ENCODE measurements around the gene KRTAP10-7.
"Not testable (repeated sequence)": the region's sequence is repeated elsewhere in the genome, so short reads cannot be mapped to it uniquely, and the experiment has no call there.

The KRTAP10-7 gene

DNA sequence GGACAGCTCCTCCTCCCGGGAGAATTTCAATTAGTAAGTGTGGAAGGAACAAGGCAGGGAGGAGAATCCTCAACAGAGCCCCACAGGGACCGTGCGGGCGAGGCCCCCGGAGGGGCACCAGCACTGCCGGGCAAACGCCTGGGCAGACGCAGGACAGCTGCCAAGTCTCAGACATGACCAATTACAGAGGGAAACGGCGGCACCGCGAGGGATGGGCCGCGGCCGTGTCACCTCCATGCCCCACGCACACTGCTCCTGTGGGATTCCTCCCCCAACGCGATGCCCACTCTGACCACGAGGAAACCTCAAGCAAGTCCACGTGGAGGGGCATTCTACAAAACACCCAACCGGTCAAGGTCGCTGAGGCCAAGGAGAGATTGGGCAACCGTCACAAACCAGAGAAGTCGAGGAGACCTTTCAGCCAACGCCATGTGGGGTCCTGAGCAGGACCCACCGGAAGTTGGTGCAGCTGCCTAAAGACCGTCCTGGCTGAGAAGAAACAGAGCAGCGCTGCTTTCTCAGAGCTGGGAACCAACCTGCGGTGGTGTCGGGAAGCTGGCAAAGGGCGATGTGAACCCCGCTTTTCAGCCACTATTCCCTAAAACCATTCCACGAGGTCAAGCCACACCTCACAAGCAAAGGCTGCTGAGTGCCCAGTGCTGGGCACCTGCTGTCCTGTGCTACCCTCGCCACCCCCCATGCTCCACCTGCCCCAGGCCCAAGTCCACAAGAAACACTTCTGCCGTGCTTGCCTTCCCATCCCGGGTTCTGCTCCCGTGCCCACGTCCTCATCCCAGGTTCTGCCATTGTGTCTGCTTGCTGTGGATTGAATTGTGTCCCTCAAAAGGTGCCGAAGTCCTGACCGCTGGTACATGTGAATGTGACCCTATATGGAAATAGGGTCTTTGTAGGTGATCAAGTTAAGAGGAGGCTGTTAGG lies 28.3 kb upstream of the KRTAP10-7 start:
- no peak for DNase-seq

GRCh38 chr21:44572959-44573583 lies 27.3 kb upstream of the KRTAP10-7 start:
- DNase-seq, result no peak

DNA sequence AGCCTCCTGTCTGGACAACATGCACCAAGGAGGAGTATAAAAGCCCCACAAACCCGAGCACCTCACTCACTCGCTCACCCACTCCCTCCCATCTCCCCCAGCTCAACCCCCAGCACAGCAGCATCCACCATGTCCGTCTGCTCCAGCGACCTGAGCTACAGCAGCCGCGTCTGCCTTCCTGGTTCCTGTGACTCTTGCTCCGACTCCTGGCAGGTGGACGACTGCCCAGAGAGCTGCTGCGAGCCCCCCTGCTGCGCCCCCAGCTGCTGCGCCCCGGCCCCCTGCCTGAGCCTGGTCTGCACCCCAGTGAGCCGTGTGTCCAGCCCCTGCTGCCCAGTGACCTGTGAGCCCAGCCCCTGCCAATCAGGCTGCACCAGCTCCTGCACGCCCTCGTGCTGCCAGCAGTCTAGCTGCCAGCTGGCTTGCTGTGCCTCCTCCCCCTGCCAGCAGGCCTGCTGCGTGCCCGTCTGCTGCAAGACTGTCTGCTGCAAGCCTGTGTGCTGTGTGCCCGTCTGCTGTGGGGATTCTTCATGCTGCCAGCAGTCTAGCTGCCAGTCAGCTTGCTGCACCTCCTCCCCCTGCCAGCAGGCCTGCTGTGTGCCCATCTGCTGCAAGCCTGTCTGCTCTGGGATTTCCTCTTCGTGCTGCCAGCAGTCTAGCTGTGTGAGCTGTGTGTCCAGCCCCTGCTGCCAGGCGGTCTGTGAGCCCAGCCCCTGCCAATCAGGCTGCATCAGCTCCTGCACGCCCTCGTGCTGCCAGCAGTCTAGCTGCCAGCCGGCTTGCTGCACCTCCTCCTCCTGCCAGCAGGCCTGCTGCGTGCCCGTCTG lies 26.6 kb upstream of the KRTAP10-7 start, which contains the start of gene KRTAP10-4:
TSS of gene KRTAP10-4 (plus strand) at position 100 of the 827 bp plus-strand sequence. CDS start at position 130, 30 bp downstream.
- DNase-seq, result not testable (repeated sequence)

- no peak for DNase-seq
These were observed 25.7 kb upstream of the KRTAP10-7 start for GRCh38 chr21:44574457-44575306.

DNA sequence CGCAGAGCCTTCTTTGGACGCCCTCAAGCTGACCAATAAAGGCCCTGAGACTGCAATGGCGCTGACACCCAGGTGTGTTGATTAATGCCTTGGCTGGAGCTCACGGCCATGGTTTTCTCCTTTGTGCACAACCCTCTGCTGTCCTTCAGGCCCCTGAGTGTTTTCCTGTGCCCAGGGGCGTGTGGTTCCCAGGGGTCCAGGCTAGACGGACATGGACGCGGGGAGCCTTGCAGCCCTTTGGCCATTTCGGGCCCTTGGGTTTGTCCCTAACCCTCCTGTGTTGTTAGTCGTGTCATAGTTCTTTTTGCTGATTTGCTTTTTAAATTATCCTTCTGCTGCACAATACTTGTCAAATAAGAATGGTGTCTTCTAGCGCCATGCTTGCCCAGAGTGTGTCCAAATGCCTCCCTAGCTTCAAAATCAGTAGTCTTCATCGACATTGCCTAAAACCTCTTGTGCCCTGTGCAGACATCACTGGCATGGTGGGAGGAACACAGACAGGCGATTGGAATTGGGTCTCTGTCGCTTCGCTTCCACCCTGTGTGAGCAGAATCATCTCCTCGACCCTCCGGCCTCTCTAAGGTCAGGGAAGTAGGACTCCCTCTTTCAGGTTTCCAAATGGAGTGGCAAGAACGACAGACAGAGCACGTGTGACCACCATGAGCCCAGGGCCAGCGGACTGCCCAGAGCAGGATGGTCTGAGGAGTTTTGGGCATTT lies 24.9 kb upstream of the KRTAP10-7 start:
- no peak for DNase-seq

DNA sequence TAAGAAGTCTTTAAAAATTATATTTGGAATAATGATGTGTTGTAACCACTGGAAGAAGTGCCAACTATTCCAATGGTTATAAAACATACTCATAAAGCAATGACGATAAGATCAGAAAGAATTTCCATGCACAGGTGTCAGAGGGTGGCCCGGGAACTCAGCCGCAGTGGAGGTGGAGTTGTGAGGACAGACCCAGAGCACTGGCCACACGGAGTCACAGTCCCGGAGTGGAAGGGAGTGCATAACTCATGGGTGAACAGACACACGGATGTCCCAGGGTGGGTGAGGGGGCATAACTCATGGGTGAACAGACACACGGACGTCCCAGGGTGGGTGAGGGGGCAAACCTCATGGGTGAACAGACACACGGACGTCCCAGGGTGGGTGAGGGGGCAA lies 24.4 kb upstream of the KRTAP10-7 start:
- no peak for DNase-seq

DNA sequence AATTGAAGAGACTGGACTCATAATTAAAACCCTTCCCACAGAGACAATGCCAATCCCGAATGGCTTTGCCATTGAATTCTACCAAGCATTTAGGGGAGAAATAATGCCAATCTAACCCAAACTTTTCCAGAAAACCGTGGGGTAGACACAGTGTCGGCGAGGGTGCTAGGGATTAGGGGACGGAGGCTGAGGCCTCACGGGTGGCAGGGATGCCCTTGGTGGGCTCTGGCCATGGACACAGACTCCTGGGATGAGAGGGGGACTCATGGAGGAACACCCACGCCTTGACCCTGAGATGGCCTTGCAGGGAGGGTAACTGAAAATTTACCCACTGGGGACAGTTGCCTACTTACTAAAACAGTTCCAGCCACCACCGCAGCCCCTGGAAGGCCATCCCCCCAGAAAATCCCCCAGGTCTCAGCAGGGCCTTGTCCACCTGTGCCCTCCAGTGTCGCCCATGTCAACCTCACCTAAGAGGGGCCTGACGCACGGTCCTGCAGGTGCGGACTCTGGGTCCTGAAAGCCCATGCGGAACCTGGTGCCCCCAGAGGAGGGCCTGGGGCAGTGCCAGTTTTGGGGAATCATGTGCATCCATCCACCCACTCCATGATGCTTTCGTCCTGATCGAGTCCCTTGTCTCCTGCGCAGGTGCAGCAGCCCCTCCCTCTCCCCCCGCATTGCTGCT lies 21.9 kb upstream of the KRTAP10-7 start:
- DNase-seq, result no peak

- DNase-seq, result no peak
These were observed 21.2 kb upstream of the KRTAP10-7 start for GRCh38 chr21:44579056-44579832.

DNA sequence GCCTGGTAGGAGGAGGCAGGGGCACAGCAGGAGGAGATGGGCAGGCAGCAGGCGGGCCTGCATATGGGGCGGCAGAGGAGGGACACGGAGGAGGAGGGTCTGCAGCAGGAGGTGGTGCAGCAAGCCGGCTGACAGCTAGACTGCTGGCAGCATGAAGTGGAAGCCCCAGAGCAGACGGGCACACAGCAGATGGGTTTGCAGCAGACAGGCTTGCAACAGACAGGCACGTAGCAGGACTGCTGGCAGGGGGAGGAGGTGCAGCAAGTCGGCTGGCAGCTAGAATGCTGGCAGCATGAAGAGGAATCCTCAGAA lies 20.6 kb upstream of the KRTAP10-7 start:
- no peak for DNase-seq

DNA sequence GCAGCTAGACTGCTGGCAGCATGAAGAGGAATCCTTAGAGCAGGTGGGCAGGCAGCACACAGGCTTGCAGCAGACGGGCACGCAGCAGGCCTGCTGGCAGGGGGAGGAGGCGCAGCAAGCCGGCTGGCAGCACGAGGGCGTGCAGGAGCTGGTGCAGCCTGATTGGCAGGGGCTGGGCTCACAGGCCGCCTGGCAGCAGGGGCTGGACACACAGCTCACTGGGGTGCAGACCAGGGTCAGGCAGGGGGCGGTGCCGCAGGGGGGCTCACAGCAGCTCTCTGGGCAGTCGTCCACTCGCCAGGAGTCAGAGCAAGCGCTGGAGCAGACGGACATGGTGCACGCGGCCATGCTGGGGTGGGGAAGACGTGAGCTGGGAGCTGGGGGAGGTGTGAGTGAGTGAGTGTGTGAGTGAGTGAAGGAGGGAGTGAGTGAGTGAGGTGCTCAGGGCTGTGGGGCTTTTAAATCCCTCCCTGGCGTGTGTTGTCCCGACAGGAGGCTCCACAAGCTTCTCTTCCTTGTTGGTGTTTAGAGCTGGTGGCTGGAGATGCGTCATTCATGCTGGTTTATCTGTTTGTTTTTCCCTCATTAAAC lies 20.1 kb upstream of the KRTAP10-7 start, which contains the start of gene KRTAP10-5:
TSS of gene KRTAP10-5 (minus strand) at position 374 of the 591 bp plus-strand sequence. CDS start at position 348, 26 bp downstream.
- DNase-seq, result not testable (repeated sequence)

- no peak for DNase-seq
These were observed 19.2 kb upstream of the KRTAP10-7 start for GRCh38 chr21:44581158-44581557.

GRCh38 chr21:44582055-44582454 lies 18.3 kb upstream of the KRTAP10-7 start:
- no peak for DNase-seq

DNA sequence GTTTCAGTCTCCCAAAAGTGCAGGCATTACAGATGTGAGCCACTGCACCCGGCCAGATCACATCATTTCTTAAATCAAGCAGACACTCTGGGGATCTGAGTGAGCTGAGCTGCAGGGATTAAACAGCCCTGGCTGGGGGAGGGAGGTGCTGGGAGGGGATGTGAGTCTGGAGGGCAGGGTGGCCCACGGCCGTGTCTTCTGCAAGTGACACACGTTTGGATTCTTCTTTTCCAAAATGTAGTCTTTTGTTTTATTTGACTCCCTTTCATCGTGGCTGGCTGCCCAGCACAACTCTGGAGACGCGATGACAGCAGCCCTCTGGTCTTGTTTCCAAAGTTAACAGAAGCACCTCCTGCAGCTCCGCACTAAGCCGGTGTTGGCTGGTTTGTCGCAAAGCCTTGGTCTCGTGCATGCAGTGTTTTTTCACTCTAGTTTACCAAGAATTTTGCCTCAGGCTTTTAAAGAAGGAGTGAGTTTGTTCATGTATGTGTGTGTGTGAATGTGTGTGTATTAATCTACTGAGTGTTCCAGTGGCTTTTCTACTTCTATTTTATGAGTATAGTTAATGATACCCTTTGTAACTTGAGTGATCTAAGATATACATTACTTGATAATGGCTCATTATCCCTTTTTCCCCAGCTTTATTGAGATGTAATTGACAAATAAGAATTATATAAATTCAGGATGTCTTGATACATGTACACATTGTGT lies 17.2 kb upstream of the KRTAP10-7 start:
- DNase-seq, result no peak

DNA sequence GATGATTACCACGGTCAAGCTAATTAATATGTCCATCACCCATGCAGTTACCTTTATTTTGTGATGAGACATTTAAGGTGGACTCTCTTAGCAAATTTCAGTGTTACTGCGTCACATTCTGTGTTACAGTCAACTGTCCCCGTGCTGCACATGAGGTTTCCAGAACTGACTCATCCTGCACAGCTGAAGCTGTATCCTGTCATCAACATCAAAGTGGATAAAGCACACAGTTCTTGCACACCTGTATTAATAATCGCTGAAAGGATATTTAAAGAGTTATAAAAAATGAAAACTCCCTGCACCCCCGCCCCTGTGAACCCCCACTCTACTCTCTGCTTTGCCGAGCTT lies 16.6 kb upstream of the KRTAP10-7 start:
- DNase-seq, result no peak

DNA sequence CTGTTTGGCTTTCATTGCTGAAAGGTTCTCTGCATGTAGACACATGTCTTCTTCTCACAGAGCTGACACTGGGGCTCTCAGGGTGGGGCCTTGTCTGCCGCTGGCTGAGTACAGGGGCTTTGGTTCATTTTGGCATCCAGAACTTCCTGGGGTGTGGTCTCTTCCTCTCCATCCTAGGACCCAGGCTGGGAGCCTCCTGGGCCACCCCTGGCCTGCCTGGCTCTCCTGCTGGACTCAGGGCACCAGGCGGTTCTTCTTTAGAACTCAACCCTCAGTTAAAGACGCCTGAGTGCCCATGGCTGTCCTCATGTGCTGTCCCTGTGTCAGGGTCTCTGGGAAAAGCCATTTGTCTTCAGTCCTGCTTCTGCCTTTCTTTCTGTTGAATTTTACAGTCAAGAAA lies 14.5 kb upstream of the KRTAP10-7 start:
- no peak for DNase-seq

DNA sequence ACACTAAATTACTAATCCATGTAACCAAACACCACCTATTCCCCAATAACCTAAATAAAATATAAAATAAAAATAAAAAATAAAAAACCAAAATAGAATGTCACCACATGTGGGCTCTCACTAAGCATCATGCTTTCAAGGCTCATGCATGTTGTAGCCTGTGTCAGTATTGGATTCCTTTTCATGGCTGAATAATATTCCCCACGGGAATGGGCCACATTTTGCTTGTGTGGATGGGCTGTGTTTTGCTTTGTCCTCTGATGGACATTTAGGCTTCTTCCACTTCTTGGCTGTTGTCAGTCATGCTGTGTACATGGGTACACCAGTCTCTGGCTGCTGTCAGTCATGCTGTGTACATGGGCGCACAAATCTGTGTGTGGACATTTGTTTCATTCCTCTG lies 11.3 kb upstream of the KRTAP10-7 start:
- no peak for DNase-seq

DNA sequence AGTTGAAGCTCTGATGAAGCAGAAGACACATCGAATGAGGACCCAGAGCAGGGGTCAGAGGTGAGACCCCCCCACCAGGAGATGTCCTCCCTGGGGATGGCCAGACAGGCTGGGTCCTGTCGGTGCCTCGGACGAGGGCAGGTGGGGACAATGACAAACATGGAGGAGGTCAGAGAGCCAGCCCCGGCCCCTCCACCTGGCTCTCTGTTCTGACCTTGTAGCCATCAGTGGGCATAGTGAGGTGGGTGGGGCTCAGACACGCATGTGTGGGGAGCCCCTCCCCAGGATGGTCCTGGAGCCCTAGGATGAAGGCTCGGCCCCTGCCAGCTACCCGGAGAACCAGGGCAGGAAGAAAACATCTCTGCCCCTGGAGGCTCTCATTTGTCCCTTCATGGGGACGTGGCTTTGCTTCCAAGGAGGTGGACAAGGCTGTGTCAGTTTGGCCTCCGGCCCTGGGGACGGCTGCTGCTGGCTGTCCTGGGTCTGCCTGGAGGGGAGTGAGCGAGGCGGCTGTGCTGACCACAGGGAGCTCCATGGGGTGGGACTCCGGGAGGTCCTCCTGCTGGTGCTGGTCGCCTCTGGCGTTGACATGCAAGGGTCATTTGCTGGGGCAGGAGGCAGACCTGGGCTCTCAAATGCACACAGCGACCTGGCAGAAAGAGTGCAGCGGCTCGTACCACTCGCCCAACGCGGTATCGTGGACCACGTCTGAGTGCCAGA lies 10.7 kb upstream of the KRTAP10-7 start:
- DNase-seq, result no peak

- DNase-seq, result no peak
These were observed 10.1 kb upstream of the KRTAP10-7 start for GRCh38 chr21:44590311-44590721.

Measured in SIG-M5 (cell line).